DMS 273 (cell line): ENCODE data around the gene MAT2B.
A peak's percentile ranks its signal among the peaks of the same experiment; 100 is the strongest.

ENCODE experiments used
- DNase-seq: peaks from one replicate; lab custom pipeline; 2025; ENCODE audit not compliant: unreplicated experiment; lab: John Stamatoyannopoulos, UW

The MAT2B gene

GRCh38 chr5:163548649-163549048 lies 43.2 kb downstream of the MAT2B start:
- no peak for DNase-seq

- no peak for DNase-seq
These were observed 45.7 kb downstream of the MAT2B start for GRCh38 chr5:163551156-163551555.

GRCh38 chr5:163552536-163552935 lies 47.1 kb downstream of the MAT2B start:
- peak; percentile 26 for DNase-seq

GRCh38 chr5:163561339-163561738 lies 55.9 kb downstream of the MAT2B start:
- no peak for DNase-seq

GRCh38 chr5:163562071-163562470 lies 56.7 kb downstream of the MAT2B start:
- DNase-seq = no peak

GRCh38 chr5:163563112-163563511 lies 57.7 kb downstream of the MAT2B start:
- DNase-seq = peak; percentile 12

- DNase-seq = peak; percentile 27
These were observed 58.5 kb downstream of the MAT2B start for GRCh38 chr5:163563880-163564279.

GRCh38 chr5:163564321-163564938 lies 59.0 kb downstream of the MAT2B start:
- peak; percentile 88 for DNase-seq

- no peak for DNase-seq
These were observed 60.1 kb downstream of the MAT2B start for GRCh38 chr5:163565492-163565891.

GRCh38 chr5:163565931-163566608 lies 60.7 kb downstream of the MAT2B start:
- DNase-seq = peak; percentile 77

- no peak for DNase-seq
These were observed 61.3 kb downstream of the MAT2B start for GRCh38 chr5:163566678-163567077.

- no peak for DNase-seq
These were observed 62.4 kb downstream of the MAT2B start for GRCh38 chr5:163567811-163568210.
